ENCODE measurements around the gene OPTC.

OPTC gene

DNA sequence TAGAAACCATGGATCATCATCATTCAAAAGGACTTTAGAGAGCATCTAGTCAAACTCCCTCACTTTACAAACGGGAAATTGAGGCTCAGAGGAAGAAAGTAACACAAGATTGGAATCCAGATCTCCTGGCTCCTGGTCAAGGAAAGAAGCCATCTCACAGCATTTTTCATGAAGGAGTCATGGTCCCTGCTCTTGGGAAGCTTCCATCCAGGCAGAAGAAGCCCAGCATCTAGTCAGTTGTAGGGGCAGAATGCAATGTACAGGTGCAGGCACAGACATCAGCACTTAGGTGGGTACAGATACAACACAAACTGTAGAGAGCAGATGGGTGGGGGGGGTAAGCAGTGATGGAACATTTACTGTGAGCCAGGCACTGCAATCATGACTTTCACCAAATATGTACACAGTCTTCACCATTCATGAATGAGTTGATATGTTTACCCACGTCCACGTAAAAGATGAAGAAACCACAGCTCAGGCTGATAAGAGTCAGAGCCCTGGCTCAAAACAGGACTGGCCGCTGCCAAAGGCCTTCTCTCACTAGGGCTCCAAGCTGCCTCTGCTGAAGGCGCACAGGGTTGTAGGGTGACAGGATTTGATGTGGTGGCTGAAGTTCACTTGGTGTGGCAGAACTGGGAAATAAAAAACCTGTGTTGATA is 44.0 kb downstream of the OPTC start:
- TF ChIP-seq GATA3 (IDR thresholded peaks at IDR 0.05; ENCODE audit: low read depth, low read length) = no peak
- TF ChIP-seq GATA2 (IDR thresholded peaks at IDR 0.05; ENCODE audit: low read depth, low read length) = no peak

GRCh38 chr1:203538726-203539125 is 44.8 kb downstream of the OPTC start:
- TF ChIP-seq GATA3 (IDR thresholded peaks at IDR 0.05; ENCODE audit: low read depth, low read length) (no peak), GATA2 (IDR thresholded peaks at IDR 0.05; ENCODE audit: low read depth, low read length) (no peak)

GRCh38 chr1:203539831-203540546 is 46.0 kb downstream of the OPTC start:
- TF ChIP-seq GATA3 (IDR thresholded peaks at IDR 0.05; ENCODE audit: low read depth, low read length) (no peak), GATA2 (IDR thresholded peaks at IDR 0.05; ENCODE audit: low read depth, low read length) (no peak)

DNA sequence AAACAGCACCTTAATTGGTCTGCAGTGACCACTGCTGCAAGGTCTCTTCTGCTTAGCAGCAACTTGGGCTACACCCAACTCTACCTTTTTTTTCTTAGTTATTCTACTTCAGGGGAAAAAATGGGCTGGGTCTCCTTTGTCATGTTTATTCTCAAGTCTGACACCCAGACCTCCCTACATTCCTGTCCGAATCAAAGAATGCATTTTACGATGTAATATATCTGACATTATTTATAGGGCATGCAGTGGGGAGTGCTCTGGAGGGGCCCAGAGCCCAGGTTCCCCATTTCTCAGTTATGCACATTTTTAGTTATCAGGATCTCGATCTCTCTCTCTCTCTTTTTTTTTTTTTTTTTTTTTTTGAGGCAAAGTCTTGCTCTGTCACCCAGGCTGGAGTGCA is 50.5 kb downstream of the OPTC start:
- TF ChIP-seq GATA2 (IDR thresholded peaks at IDR 0.05; ENCODE audit: low read depth, low read length) = no peak
- no peak for TF ChIP-seq GATA3 (IDR thresholded peaks at IDR 0.05; ENCODE audit: low read depth, low read length)

DNA sequence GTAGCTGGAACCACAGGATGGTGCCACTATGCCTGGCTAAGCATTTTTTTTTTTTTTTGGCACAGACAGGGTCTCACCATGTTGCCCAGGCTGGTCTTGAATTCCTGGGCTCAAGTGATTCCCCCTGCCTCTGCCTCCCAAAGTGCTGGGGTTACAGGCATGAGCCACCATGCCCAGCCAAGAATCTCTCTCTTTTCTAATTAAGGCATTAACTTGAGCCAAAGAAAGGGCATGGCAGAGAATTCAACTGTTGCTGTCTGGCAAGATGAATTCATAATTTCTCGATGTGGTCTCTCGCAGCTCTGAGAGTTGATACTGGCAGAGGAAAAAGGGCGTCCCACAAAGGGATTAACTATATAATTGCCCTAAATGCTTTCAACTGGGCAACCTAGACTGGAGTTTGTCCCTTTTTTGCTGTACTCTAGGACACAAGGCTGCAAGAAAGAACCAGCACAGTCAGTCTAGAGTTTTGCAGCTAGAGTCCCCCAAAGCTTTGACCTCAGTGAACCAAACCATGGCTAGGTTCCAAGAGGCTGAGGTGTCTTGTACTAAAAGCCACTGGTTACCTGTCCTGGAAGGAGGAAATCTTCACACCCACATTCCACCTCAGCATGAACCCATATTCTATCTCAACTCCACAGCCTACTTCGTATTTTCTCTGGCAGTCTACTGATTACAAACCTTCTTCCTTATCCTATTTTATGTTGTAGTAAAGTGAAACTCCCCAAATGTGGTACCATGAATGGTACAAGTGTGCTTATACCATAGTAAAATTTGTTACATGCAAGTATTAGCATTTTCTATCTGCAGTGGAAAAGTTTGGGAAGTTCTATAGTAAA is 51.2 kb downstream of the OPTC start:
- TF ChIP-seq GATA2 (IDR thresholded peaks at IDR 0.05; ENCODE audit: low read depth, low read length) = no peak
- TF ChIP-seq GATA3 (IDR thresholded peaks at IDR 0.05; ENCODE audit: low read depth, low read length) = no peak

- TF ChIP-seq GATA3 (IDR thresholded peaks at IDR 0.05; ENCODE audit: low read depth, low read length) (no peak), GATA2 (IDR thresholded peaks at IDR 0.05; ENCODE audit: low read depth, low read length) (no peak)
Observed at GRCh38 chr1:203546274-203546673, 52.3 kb downstream of the OPTC start.

GRCh38 chr1:203547147-203547546 is 53.2 kb downstream of the OPTC start:
- TF ChIP-seq GATA2 (IDR thresholded peaks at IDR 0.05; ENCODE audit: low read depth, low read length) (no peak), GATA3 (IDR thresholded peaks at IDR 0.05; ENCODE audit: low read depth, low read length) (no peak)

DNA sequence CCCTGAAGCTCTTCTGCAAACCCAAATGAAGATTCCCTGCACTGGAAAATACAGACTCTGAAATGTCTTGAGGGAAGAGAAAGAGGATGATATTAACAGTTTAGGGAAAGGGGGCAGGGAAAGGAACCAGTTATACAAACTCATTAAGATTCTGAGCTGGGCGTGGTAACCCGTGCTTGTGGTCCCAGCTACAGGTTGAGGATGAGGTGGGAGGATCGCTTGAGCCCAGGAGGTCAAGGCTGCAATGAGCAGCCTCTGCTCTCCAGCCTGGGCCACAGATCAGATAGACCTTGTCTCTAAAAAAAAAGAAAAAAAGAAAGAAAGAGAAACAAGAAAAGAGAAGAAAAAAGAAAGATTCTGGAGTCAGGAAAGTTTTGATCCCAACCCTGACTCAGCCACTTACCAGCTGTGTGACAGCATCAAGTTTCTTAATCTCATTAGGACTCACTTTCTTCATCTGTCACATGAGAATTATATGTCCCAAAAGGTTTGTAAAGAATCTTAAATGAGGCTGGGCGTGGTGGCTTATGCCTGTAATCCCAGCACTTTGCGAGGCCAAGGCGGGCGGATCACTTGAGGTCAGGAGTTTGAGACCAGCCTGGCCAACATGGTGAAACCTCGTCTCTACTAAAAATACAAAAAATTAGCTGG is 53.9 kb downstream of the OPTC start:
- TF ChIP-seq GATA2 (IDR thresholded peaks at IDR 0.05; ENCODE audit: low read depth, low read length) = no peak
- no peak for TF ChIP-seq GATA3 (IDR thresholded peaks at IDR 0.05; ENCODE audit: low read depth, low read length)

DNA sequence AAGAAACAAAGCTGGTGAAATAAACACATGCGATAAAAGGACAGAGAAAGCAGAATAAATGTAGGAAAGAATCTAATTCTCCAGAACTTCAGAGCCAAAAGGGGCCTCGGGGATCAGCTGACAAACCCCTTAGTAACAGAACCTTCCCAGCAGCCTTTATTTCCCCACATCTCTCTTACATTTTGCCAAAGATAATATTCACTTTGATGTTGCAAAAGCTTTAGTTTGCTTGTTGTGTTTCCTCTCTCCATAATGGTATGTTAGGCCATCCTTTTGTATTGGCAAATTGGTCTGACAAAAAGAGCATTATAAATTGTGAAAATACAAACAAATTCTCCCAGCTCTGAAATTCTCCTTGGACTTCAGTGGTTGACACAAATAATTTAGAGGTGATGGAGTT is 54.9 kb downstream of the OPTC start:
- no peak for TF ChIP-seq GATA2 (IDR thresholded peaks at IDR 0.05; ENCODE audit: low read depth, low read length)
- TF ChIP-seq GATA3 (IDR thresholded peaks at IDR 0.05; ENCODE audit: low read depth, low read length) = no peak

GRCh38 chr1:203549309-203549708 is 55.4 kb downstream of the OPTC start:
- TF ChIP-seq GATA3 (IDR thresholded peaks at IDR 0.05; ENCODE audit: low read depth, low read length) (no peak), GATA2 (IDR thresholded peaks at IDR 0.05; ENCODE audit: low read depth, low read length) (no peak)

DNA sequence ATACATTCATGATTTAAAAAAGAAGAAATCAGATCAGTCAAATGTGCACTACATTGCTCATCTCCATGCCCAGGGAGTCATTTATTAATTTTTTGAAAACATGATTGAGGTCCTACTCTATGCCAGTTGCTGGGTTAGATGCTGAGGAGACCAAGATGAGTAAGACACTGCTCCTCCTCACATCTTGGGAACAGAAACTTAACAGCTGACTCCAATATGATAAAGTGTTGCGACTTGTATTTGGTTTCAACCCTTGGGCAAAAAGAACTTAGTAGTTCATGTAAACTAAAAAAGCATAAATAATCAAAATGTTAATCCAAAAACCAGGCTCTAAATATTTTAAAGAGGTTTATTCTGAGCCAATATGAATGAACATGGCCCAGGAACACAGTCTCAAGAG is 56.9 kb downstream of the OPTC start:
- TF ChIP-seq GATA3 (IDR thresholded peaks at IDR 0.05; ENCODE audit: low read depth, low read length) (no peak), GATA2 (IDR thresholded peaks at IDR 0.05; ENCODE audit: low read depth, low read length) (no peak)

DNA sequence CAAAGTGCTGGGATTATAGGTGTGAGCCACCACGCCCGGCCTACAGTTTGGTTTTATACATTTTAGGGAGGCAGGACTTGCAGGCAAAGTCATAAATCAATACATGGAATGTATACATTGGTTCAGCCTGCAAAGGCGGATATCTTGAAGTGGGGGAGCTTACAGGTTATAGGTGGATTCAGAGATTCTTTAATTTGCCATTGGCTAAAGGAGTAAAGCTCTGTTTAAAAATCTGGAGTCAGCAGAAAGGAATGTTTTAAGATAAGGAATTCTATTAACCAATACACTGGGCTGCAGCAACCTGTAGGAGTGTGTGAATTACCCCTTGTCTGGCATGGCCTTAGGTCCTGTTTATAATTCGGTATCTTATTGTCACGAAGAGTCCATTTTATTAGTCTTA is 57.6 kb downstream of the OPTC start:
- TF ChIP-seq GATA2 (IDR thresholded peaks at IDR 0.05; ENCODE audit: low read depth, low read length) (no peak), GATA3 (IDR thresholded peaks at IDR 0.05; ENCODE audit: low read depth, low read length) (no peak)

- TF ChIP-seq GATA2 (IDR thresholded peaks at IDR 0.05; ENCODE audit: low read depth, low read length) (no peak), GATA3 (IDR thresholded peaks at IDR 0.05; ENCODE audit: low read depth, low read length) (no peak)
Observed at GRCh38 chr1:203553496-203553895, 59.5 kb downstream of the OPTC start.

- TF ChIP-seq GATA2 (IDR thresholded peaks at IDR 0.05; ENCODE audit: low read depth, low read length) = no peak
- no peak for TF ChIP-seq GATA3 (IDR thresholded peaks at IDR 0.05; ENCODE audit: low read depth, low read length)
Observed at GRCh38 chr1:203554071-203554470, 60.1 kb downstream of the OPTC start.
